HG02798 (cell line): ENCODE results near the gene ST6GALNAC3.

Experiments used
- ATAC-seq: cut with Tn5 transposase; IDR thresholded peaks from one replicate; pipeline ENCODE4 v1.9.1; 2021; ENCODE audit warnings: mild to moderate bottlenecking; ENCODE audit not compliant: unreplicated experiment, poor library complexity

ST6GALNAC3 gene

GRCh38 chr1:76471536-76471935, 397.0 kb downstream of the ST6GALNAC3 start:
- no peak for ATAC-seq

- no peak for ATAC-seq
These were observed 399.0 kb downstream of the ST6GALNAC3 start for GRCh38 chr1:76473591-76473990.

DNA sequence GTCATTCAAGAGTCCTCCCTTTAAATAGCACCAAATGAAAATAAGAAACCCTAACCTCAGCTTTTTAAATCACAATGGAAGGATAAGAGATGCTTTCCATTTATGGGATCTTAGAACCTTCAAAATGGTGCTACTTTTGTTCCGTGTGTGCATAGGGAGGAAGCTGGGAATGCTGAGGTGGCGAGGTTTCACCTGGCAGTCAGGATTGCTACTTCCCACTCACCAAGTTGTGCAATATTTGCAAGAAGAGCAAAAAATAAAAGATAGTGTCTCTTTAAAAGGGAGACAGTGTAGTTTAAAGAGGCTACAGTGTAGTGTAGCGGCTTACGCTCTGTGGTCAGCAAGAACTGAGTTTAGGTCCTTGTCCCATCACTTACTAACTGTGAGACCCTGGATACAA, 400.4 kb downstream of the ST6GALNAC3 start:
- ATAC-seq = no peak

GRCh38 chr1:76477156-76477555, 402.6 kb downstream of the ST6GALNAC3 start:
- ATAC-seq = no peak

DNA sequence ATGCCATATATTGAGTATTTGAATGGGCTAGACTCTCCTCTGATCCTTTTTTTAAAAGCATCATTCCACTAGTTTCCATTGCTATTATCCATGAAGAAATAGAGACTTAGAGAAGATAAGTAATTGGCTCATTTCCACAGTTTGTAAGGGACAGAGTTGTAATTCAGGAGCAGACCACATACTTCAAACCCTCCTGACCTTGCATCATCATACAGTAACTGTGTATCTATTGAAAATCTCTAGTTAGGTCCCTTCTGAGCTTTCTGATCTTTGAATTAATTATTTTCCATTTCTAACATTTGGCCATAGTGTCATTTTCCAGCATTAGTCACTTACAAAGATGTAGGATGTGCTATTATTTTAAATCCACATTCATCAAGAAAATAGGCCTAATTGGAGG, 406.3 kb downstream of the ST6GALNAC3 start:
- ATAC-seq = no peak

DNA sequence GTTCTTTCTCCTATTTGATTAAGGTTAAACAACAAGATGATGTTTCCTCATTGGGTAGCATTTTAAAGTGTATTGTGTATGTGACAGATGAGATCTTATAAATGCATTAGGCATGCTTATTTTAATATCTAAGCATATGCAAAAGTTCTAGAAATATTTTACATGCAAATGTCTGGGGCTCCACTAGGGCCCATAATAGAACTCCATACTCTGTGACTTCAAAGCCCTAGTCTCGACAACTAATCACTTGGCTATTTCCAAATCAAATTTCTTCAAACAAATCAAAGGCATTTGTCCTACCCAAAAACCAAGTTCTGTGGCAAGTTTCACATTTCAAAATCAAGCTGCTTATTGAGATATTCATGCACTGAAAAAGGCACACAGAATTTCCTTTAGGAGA, 407.1 kb downstream of the ST6GALNAC3 start:
- ATAC-seq = no peak

DNA sequence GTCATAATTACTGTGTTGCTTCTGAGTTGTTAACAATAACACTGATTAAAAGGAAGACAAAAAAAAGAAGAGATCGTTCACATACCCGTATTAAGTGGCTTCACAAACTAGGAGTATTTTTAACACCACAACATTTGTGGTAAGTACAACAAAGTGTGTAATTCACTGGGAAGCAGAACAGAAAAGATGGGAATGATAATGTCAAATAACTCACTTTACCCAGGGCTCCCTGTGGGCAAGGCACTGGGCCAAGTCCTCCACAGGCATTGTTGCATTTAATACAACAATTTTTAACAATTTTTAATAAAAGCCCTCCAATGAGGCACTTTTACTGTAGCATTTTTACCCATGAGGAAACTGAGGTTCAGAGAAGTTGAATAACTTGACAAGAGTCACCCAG, 407.7 kb downstream of the ST6GALNAC3 start:
- ATAC-seq = no peak

GRCh38 chr1:76491737-76492136, 417.2 kb downstream of the ST6GALNAC3 start:
- ATAC-seq = no peak

DNA sequence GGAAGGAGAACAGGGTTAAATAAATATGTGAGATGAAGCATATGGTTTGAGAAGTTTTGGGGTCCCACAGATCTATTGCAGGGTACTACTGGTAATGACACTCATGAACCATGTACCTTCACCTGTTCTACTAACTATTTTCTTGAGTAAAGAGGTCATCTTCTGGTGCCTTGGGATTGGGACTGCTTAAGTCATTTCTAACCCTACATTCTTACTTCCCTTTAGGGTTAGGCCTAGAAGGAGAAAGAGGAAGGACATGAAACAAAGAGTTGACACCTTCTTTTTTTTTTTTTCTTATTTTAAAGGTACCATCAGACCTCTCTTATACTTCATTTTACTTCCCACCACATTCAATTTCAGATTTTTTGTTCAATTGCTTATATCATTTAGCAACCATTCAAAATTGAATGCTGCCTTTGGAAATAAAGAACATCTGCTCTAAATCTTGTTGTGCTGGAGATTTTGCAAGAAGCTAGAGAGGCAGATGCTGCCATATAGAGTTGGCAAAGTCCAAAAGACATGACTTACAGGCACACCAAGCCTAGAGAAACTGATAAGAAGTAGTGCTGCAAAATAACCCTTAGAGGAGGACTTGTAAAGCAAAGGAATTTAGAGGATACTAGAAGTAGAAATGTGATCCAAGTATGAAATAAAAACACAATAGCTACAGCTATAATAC, 418.3 kb downstream of the ST6GALNAC3 start:
- no peak for ATAC-seq

- peak; percentile 91 for ATAC-seq
These were observed 420.3 kb downstream of the ST6GALNAC3 start for GRCh38 chr1:76494807-76495206.

GRCh38 chr1:76496871-76497270, 422.3 kb downstream of the ST6GALNAC3 start:
- no peak for ATAC-seq

- no peak for ATAC-seq
These were observed 425.6 kb downstream of the ST6GALNAC3 start for GRCh38 chr1:76500116-76500515.

DNA sequence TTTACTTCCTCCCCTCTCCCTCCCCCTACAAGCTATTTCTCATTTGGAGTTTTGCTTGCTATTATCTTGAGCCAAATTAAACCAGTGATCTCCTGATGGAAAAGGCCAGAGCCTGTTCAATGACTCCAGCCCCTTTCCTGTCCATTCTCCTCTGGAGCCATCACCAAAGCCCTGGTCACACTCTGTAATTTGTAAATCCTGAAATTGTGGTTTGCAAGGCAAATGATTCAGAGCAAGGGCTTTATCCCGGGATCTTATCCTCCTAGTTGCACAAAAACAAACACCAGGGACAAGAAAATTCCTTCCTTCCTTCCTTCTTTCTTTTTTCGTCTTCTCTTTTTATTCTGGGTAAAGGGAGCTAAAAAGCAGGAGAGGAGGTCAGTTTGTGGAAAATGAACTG, 426.6 kb downstream of the ST6GALNAC3 start:
- ATAC-seq = no peak

DNA sequence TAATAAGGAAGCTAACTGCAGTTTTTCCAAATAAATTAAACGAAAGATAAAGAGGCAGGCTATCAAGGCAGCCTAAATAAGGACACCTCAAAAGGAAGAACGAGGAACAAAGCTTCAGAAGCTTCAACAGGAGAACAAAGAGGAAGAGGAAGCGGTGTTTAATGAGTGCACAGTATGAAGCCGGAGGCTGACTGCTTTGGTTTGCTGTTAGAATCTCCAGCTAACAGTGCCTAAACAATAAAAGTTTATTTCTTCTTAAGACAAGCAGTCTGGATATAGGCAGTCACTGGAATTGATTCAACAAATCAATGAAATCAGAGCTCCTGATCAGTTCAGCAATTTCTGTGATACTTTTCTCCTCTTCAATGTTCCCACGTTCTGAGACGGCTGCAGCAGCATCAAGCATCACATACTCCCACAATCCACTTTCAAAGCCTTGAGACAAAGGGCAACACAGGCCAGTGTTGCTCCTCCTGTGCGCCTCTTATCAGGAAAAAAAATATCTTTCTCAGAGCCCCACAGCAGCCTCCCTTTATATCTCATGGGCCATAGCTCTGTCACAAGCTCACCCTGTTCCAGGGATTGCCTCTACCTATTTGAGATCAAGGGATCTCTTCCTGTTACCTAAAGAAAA, 427.2 kb downstream of the ST6GALNAC3 start:
- ATAC-seq = no peak

DNA sequence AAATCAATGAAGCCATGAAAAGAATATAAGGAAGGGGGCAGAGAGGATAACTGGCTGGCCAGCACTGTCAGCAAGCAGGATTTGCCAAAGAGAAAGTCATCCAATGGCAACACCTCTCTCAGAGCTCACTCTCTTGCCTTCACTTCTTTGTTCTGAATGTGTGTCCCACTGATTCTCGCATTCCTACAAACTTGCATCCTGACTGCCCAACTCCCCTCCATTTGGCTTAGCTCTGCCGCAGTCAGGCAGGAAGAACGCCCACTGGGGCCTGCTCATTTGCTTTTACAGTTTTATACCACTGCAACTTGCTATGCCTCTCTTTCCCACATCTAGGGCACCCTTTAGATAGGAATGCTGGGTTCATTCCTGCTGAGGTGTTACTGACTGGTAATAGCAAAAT, 428.6 kb downstream of the ST6GALNAC3 start:
- no peak for ATAC-seq

GRCh38 chr1:76503736-76504135, 429.2 kb downstream of the ST6GALNAC3 start:
- no peak for ATAC-seq

GRCh38 chr1:76507376-76507775, 432.8 kb downstream of the ST6GALNAC3 start:
- ATAC-seq = no peak

GRCh38 chr1:76508871-76509270, 434.3 kb downstream of the ST6GALNAC3 start:
- ATAC-seq = no peak

GRCh38 chr1:76510672-76511557, 436.4 kb downstream of the ST6GALNAC3 start:
- no peak for ATAC-seq

DNA sequence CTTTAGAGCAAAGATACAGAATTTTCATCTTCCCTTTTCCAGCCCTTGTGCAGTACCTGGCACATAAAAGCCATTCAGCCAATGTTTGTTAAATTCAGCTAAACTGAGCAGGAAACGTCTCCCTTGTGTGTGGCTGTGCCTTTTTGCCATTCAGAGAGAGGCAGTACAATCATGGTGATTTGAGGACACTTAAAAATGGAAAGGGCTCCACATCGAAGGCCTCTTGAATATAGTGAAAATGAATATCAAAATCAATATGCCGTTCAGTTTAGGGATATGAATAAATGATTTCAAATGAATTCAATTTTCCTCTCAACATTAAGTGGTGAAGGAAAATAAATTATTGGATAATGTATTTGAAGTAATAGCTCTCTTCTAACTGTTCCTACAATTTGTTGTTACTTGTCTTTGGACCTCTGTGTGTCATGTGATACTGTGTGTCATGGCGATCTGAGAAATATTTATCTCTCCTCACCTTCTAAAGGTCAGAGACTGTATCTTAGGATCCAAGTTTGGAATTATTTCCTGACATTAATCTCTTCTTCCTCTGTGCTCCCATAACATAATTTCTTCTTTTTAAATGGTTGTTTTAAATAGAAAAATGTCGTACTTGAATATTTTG, 437.1 kb downstream of the ST6GALNAC3 start:
- ATAC-seq = no peak

DNA sequence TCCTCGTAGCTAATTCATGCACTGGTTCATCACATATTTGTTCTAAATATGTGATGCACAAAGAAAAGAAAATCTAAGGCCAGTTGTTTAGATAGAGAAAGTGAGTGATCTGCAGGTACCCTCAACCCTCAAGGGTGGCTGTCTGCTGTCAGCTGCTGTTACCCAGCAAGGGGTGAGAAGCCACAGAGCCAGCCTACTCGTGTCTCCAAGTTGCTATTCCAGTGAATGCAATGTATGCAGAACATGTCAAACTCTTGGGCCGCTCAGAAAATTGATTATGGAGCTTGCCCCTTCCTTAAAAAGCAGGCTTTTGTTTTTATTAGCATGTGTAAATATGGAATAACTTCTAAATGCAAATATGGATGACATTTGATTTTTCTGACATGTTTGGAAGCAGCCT, 456.4 kb downstream of the ST6GALNAC3 start:
- no peak for ATAC-seq
